ENCODE results near the gene MAPK8IP1.
A peak's percentile ranks its signal among the peaks of the same experiment; 100 is the strongest.

The MAPK8IP1 gene

DNA sequence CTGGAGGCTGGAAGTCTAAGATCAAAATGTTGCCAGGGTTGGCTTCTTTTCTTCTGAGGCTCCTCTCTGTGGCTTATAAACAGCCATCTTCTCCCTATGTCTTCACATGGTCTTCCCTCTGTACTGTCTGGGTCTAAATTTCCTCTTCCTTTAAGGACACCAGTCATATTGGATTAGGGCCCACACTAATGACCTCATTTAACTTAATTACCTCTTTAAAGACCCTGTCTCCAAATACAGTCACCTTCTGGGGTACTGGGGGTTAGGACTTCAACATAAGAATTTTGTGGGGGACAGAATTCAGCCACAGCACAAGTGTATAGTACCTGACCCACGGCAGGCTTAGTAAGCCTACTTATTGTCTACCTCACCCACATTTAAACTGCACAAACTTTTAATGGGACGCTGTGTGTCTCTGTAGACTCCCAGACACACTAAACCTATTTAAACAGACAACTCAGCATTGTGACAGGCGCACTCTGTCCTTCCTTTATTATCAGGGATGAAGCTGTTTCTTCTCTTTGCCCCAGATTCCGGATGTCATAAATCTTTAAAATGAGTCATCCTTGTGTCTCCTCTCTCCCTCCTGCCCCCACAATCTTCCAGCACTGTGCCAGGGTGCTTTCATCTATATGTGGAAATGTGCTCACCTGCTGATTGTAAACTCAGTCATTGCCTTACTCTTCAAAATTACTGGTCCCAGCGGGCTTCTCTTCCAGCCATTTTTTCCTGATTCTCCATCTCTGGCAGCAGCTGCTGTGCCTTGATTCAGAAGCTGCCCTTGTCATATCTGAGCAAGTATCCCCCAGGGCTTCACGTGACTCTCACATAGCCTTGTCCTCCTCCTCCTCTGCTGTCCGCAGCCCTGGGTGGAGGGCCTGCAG is 5.4 kb upstream of the MAPK8IP1 start:
- TF ChIP-seq, protein P1, sequence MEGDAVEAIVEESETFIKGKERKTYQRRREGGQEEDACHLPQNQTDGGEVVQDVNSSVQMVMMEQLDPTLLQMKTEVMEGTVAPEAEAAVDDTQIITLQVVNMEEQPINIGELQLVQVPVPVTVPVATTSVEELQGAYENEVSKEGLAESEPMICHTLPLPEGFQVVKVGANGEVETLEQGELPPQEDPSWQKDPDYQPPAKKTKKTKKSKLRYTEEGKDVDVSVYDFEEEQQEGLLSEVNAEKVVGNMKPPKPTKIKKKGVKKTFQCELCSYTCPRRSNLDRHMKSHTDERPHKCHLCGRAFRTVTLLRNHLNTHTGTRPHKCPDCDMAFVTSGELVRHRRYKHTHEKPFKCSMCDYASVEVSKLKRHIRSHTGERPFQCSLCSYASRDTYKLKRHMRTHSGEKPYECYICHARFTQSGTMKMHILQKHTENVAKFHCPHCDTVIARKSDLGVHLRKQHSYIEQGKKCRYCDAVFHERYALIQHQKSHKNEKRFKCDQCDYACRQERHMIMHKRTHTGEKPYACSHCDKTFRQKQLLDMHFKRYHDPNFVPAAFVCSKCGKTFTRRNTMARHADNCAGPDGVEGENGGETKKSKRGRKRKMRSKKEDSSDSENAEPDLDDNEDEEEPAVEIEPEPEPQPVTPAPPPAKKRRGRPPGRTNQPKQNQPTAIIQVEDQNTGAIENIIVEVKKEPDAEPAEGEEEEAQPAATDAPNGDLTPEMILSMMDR (conservative IDR thresholded peaks at IDR 0.05; ENCODE audit: low read depth): no peak
- ChIA-PET POLR2A (ENCODE audit: low non-redundant PET) (no interaction called here), CTCF (no interaction called here)
- DNase-seq (ENCODE audit: low spot score): peak; percentile 76
- H3K27ac ChIP-seq: peak overlapping the region; percentile 64

DNA sequence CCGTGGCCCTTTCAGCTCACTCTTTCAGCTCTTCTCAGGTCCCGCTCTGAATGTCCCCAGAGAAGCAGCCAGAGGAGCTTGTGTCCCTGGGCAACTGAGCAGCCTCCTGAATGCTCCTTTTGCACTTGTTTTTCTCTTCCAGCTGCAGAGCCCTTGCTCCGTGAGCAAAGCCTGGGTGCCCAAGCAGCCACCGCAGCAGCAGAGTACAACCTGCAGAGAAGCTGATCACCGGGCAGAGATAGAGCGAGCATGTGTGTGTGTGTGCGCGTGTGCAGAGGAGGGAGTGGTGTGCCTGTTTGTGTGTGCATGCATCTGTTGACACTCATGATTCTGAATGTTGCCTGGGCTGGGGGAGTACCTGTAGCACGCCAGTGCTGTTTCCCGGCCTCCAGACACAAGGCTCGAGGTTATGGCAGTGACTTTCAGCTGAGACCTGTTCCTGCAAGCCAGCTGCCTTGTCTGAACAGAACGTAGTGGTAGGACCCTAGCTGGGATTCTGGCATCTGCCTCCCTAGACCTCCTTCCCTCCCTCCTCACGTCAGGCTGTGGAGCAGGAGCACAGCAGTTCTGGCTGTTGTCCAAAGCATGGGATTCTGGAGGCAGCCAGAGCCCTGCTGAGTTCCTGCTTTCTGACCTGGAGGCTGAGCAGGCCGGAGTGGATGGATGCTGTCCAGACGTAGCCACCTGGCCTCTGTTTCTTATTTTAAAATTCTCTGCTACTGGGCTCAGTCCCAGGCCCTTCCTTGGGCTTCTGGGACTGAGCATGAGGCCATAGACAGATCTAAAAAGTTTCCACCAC is 4.5 kb upstream of the MAPK8IP1 start:
- no peak for DNase-seq (ENCODE audit: low spot score)
- CTCF ChIA-PET: no interaction called here
- POLR2A ChIA-PET (ENCODE audit: low non-redundant PET): no interaction called here

DNA sequence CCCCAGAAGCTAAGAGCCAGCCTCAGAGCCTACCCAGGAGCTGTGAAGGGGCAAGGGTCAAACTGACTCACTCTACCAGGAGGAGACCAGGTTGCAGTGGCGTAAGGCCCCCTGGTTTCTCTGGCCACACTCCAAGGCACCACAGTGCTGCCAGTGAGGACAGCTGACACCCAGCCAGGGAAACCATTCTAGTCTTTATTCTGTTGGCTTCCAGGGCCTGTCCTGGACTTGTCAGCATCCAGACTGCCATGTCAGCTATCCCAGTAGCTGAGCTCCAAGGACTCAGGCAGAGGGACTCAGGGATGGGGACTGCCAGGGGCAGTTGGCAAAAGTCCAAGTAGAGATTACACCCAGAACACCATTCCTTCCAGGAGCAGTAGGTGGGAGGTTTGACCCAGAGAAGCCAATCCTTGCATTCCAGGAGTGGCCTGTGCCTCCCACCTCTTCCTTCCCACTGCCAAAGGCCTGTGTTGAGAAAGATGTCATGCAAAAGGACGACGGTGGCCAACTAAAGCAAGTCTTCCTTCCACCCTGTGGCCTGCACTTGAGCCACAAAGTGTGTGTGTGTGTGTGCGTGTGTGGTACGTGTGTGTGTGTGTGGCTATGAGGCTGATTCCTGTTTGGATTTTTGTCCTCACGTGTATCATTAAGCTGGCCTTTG is 3.6 kb upstream of the MAPK8IP1 start:
- ChIA-PET POLR2A (ENCODE audit: low non-redundant PET) (no interaction called here), CTCF (interaction anchor here (0.6 to 1.2 kb wide), 2 partner anchors 9 to 16 kb away, joined by 3 to 5 read pairs; no protein-coding TSS in a partner anchor)
- peak overlapping the region; percentile 64 for H3K27ac ChIP-seq
- TF ChIP-seq, protein P1 (conservative IDR thresholded peaks at IDR 0.05; ENCODE audit: low read depth): no peak
- no peak for DNase-seq (ENCODE audit: low spot score)

More for the DNA sequence above, 4.5 kb upstream of the MAPK8IP1 start:
- TF ChIP-seq, protein P1 (conservative IDR thresholded peaks at IDR 0.05; ENCODE audit: low read depth): no peak
- H3K27ac ChIP-seq: peak overlapping the region; percentile 64

DNA sequence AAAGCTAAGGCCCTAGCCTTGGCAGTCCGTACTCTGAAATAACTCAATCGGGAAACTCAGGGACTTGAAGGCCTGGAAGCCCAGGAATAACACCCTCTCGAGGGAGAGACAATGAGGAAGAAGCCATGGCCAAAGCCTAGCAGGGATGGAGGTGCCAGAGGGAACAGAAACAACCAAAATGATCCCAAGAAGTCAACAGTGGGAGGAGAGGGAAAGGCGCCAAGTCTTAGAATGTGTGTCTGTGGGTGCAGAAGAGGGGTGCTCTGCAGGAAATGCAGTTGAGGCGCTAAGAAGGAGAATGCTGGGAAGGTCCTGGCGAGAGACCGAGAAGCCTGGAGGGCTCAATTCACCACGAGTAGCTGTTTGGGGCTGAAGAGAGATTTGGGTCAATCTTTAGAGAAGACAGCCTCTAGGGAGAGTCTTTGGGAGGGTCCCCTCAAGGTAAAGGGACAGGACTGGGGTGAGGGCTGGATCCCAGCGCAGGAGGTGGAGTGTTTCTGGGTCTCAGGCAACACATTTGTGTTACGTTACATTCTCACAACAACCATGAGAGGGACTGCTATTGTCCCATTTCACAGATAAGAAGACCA is 760 bp upstream of the MAPK8IP1 start:
- DNase-seq (ENCODE audit: low spot score): no peak
- ChIA-PET CTCF (interaction anchor here (0.6 kb wide), 1 partner anchor 514 kb away, joined by 3 read pairs; no protein-coding TSS in a partner anchor), POLR2A (ENCODE audit: low non-redundant PET) (no interaction called here)
- no peak overlapping the region for H3K27ac ChIP-seq
- TF ChIP-seq, protein P1 (conservative IDR thresholded peaks at IDR 0.05; ENCODE audit: low read depth): no peak

DNA sequence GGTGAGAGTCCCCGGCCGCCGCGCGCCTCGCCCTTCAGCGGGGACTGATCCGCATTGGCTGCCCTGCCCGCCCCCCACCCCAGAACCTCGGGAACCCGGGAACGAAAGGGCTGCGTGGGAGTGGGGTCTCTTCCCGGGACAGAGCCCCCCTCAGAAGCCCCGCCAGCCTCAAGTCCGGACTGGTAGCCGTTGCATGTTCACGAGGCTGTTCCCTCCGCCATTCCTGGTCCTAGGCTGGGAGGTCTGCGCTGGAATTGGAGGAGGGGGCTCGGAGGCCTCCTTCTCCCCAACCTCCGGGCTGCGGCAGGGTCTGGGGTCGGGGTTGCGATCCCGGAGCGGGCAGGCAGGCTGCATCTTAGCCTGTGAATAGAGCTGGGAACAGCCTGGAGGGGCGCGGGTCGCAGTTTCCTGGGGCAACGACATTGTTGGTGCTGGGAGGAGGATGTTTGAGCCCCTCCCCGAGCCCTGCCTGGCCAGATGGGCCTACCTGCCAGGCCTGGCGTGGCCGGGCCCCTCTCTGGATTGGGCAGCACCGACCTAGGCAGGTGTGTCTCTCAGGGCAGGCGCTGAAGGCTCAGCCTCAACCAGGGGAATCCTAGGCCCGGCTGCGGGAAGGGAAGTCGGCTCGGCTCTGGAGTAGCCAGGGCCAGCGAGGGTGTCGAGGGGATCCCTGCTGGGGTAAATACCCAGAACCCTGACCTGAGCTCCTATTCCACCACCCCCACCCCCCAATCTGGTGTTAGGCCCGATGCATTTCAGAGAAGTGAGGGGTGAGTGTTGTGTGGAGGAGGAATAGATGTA is 670 bp downstream of the MAPK8IP1 start:
- no peak overlapping the region for H3K27ac ChIP-seq
- POLR2A ChIA-PET (ENCODE audit: low non-redundant PET): no interaction called here

More for the DNA sequence above, 670 bp downstream of the MAPK8IP1 start:
- no peak for DNase-seq (ENCODE audit: low spot score)
- CTCF ChIA-PET: interaction anchor here (0.6 kb wide), 1 partner anchor 43 kb away, joined by 4 read pairs; no protein-coding TSS in a partner anchor
- TF ChIP-seq, protein P1 (conservative IDR thresholded peaks at IDR 0.05; ENCODE audit: low read depth): no peak

Measured in RWPE1 (cell line).